Ovary (tissue), 9 donors: ENCODE measurements around the gene ADK. TPM values are rescaled to one million over a fixed set of nuclear protein-coding genes. Genes with fewer than 3 reads are reported as not detected.

Source experiments
- DNase-seq, 5 donors: peaks; one replicate each; pipeline ENCODE4 v3.0.0-alpha.2; 2019 to 2020
- H3K27ac ChIP-seq, 2 donors: fragments of 200-600 bp; one replicate each; pipeline versions ENCODE4 v1.5.1 to v1.8.0; 2019 to 2022
- H3K27me3 ChIP-seq: fragments of 200-600 bp; one replicate; pipeline ENCODE4 v1.8.0; 2022
- H3K36me3 ChIP-seq: fragments of 200-600 bp; sonication (generic); one replicate; pipeline ENCODE4 v1.5.1; 2019
- H3K4me1 ChIP-seq: one replicate; pipeline ENCODE4 v1.8.1; 2013; ENCODE audit warnings: mild to moderate bottlenecking, moderate library complexity; ENCODE audit not compliant: insufficient read depth
- H3K4me3 ChIP-seq: fragments of 200-600 bp; sonication (generic); one replicate; pipeline ENCODE4 v1.5.1; 2017
- H3K9me3 ChIP-seq, 2 donors: fragments of 200-600 bp in 1 of 2; sonication (generic) in 1 of 2; one replicate each; pipeline versions ENCODE4 v1.5.1 to v1.8.1; 2013 to 2019; ENCODE audit warnings: mild to moderate bottlenecking in 1 of 2, moderate library complexity in 1 of 2
- CTCF ChIP-seq, 3 donors: fragments of 450-650 bp in 2 of 3; fragments of 200-600 bp in 1 of 3; IDR thresholded peaks; one replicate each; pipeline versions ENCODE4 v1.5.1 to v1.8.0; 2016 to 2022; ENCODE audit warnings: antibody characterized with exemption in 3 of 3, mild to moderate bottlenecking in 1 of 3
- EP300 ChIP-seq: sonication (generic); formaldehyde crosslinking; IDR thresholded peaks from one replicate; pipeline ENCODE4 v1.6.1; 2017; ENCODE audit warnings: antibody characterized with exemption
- POLR2A ChIP-seq: fragments of 450-650 bp; IDR thresholded peaks from one replicate; pipeline ENCODE4 v1.6.1; 2017; ENCODE audit warnings: antibody characterized with exemption, mild to moderate bottlenecking, moderate library complexity
- WGBS, 3 donors: extraction: QIAGEN DNeasy Blood & Tissue Kit in 1 of 3; methylation state at CpG; one replicate each; pipeline versions ENCODE4 v1.1.5 to v1.1.7; 2013 to 2017; 5-methylcytosine and 5-hydroxymethylcytosine counted together
- intact Hi-C, 4 donors: fragments of 100-400 bp; cut with DNase I; formaldehyde crosslinking; loops; one replicate each; pipeline versions ENCODE4 v1.11.0 to v1.15.1; 2022 to 2023
- polyA plus RNA-seq, 2 donors: library from polyadenylated mRNA; stranded (reverse); fragments of 200-250 nt in 1 of 2; fragments of 350-450 nt in 1 of 2; fragmentation: Illumina TruSeq in 1 of 2; extraction: RNeasy Lipid Tissue Mini Kit (QIAGEN cat#74804) in 1 of 2; gene quantifications; one replicate each; pipeline ENCODE4 v1.2.3, GENCODE V29; 2013 to 2014
- small RNA-seq: library from RNA; depleted of rRNA; stranded (forward); fragments of <200 nt; gene quantifications from one replicate; pipeline ENCODE3, GENCODE V24; 2016
- total RNA-seq, 7 donors: library from RNA; depleted of rRNA in 2 of 7; stranded (reverse); fragments of >200 nt in 2 of 7; fragmentation: NEBNext Ultra II Directional in 3 of 7; extraction: Animal tissue kit (Norgen Biotek cat#: 25700) in 3 of 7; gene quantifications; one replicate each; pipeline versions ENCODE4 v1.1.0 to v1.2.4, GENCODE V29; 2016 to 2023
- donor health status: DM: no; HTN: no; CAD: no; lungs with moderate emphysema.
- donor health status: DM: no; HTN: no; CAD: no.
- donor health status: Bipolar disorder and iron deficiency.
- donor health status: DM: yes; HTN: yes; CAD: no.
- donor health status: DM: no; HTN: no; CAD: no.
- donor health status: DM: yes; HTN: yes; CAD: no.

Gene ADK
- total and polyA plus RNA-seq, 9 donors = 9.4 to 20.4 (median 12.2) TPM

- no peaks in the 10 kb centered on the region for H3K27me3 ChIP-seq
- H3K27ac ChIP-seq = no peak overlapping the region
- no peaks in the 10 kb centered on the region for H3K9me3 ChIP-seq
- 82 to 89% (median 87%) methylated on average over 8 of the region's 8 CpGs for WGBS, 3 donors
- no peak for TF ChIP-seq EP300
- no peak for TF ChIP-seq CTCF (IDR thresholded peaks at IDR 0.05)
- TF ChIP-seq POLR2A = no peak
- no peaks in the 10 kb centered on the region for H3K36me3 ChIP-seq
- no peak for DNase-seq
- peaks cover 5% of the 10 kb centered on the region for H3K4me1 ChIP-seq
- H3K4me3 ChIP-seq = no peak overlapping the region
- intact Hi-C loops = no loop called here
Observed at GRCh38 chr10:74754381-74754821, 603.4 kb downstream of the ADK start.

- no peak for TF ChIP-seq EP300
- TF ChIP-seq POLR2A = no peak
- no peak for TF ChIP-seq CTCF (IDR thresholded peaks at IDR 0.05)
- intact Hi-C loops = no loop called here
- H3K4me3 ChIP-seq = no peak overlapping the region
- WGBS, 3 donors = 93 to 96% (median 94%) methylated on average over 10 of the region's 10 CpGs
- H3K36me3 ChIP-seq = no peaks in the 10 kb centered on the region
- H3K27me3 ChIP-seq = no peaks in the 10 kb centered on the region
- no peaks in the 10 kb centered on the region for H3K9me3 ChIP-seq
- no peak overlapping the region for H3K27ac ChIP-seq
- H3K4me1 ChIP-seq = peaks cover 5% of the 10 kb centered on the region
- no peak for DNase-seq
Observed at GRCh38 chr10:74755273-74755672, 604.3 kb downstream of the ADK start.

Small RNAs within 50 kb of the gene (small RNA-seq; reads per million reads assigned to genes)
- gene RF00019 (not detected), gene TIMM9P1 (not detected)

Other genes with a start within 250 kb of the ADK start
- gene PLAU, start 240.1 kb upstream of the ADK start, total RNA-seq = 1 to 10 TPM in 4 of 7 donors, under 1 TPM in 3; 0.24 to 7.6 (median 4.6) TPM
- 10 to 100 TPM in 1 of 2 donors, 1 to 10 TPM in 1; 1.7 to 12.6 TPM for gene PLAU, start 240.1 kb upstream of the ADK start, polyA plus RNA-seq
- gene VCL, start 153.1 kb upstream of the ADK start, total RNA-seq = 100 to 1,000 TPM in 5 of 7 donors, 10 to 100 TPM in 2; 44.6 to 189 (median 114) TPM
- 100 to 1,000 TPM in 1 of 2 donors, 10 to 100 TPM in 1; 43.3 to 158 TPM for gene VCL, start 153.1 kb upstream of the ADK start, polyA plus RNA-seq
- 10 to 100 TPM; 17.6 to 37.9 (median 29.6) TPM for gene AP3M1, start 393 bp upstream of the ADK start, total RNA-seq
- gene AP3M1, start 393 bp upstream of the ADK start, polyA plus RNA-seq = 10 to 100 TPM; 12.0 to 37.6 TPM